Hippocampal formation (tissue), 2 donors: ENCODE measurements around the gene ABCF3.
"Not testable (repeated sequence)": the region's sequence is repeated elsewhere in the genome, so short reads cannot be mapped to it uniquely, and the experiment has no call there.

ENCODE experiments used
- DNase-seq, 2 donors: peaks; one replicate each; lab custom pipeline; 2025; lab: John Stamatoyannopoulos, UW

The ABCF3 gene, protein sequence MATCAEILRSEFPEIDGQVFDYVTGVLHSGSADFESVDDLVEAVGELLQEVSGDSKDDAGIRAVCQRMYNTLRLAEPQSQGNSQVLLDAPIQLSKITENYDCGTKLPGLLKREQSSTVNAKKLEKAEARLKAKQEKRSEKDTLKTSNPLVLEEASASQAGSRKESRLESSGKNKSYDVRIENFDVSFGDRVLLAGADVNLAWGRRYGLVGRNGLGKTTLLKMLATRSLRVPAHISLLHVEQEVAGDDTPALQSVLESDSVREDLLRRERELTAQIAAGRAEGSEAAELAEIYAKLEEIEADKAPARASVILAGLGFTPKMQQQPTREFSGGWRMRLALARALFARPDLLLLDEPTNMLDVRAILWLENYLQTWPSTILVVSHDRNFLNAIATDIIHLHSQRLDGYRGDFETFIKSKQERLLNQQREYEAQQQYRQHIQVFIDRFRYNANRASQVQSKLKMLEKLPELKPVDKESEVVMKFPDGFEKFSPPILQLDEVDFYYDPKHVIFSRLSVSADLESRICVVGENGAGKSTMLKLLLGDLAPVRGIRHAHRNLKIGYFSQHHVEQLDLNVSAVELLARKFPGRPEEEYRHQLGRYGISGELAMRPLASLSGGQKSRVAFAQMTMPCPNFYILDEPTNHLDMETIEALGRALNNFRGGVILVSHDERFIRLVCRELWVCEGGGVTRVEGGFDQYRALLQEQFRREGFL

DNA sequence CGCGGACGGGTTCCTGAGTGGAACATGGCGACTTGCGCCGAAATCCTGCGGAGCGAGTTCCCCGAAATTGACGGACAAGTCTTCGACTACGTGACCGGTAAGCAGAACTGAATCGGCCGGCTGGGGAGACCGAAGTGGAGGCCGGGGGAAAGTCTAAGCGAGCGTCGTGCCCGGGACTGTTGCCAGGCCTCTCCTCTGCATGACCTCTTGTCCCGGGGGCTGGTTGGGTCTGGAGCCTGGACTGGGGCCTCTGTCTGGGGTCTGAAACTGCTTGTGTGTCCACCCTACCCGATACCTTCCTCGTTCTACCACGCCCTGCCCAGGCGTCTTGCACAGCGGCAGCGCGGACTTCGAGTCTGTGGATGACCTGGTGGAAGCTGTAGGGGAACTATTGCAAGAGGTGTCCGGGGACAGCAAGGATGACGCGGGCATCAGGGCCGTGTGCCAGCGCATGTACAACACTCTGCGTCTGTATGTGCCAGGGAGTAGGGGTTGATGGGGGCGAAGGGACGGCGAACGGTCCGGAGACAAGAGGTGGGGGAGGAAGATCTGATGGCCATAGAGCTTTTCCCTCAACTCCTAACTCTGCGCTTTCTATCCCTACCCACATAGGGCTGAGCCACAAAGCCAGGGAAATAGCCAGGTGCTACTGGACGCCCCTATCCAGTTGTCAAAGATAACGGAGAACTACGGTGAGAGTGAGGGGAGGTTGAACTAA, at the start of gene ABCF3:
TSS of gene ABCF3 (plus strand) at position 16 of the 718 bp plus-strand sequence. CDS start at position 25, 9 bp downstream.
- DNase-seq: no peak

DNA sequence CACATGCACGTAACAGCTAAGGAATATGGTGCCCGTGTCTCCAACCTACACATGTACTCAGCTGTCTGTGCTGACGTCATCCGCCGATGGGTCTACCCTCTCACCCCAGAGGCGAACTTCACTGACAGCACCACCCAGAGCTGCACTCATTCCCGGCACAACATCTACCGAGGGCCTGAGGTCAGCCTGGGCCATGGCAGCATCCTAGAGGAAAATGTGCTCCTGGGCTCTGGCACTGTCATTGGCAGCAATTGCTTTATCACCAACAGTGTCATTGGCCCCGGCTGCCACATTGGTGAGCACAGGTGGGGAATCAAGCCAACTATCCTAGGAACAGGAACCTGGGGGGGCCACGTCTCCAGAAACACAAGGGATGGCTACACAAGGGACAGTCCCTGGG, 45.6 kb upstream of the ABCF3 start:
- DNase-seq: no peak

DNA sequence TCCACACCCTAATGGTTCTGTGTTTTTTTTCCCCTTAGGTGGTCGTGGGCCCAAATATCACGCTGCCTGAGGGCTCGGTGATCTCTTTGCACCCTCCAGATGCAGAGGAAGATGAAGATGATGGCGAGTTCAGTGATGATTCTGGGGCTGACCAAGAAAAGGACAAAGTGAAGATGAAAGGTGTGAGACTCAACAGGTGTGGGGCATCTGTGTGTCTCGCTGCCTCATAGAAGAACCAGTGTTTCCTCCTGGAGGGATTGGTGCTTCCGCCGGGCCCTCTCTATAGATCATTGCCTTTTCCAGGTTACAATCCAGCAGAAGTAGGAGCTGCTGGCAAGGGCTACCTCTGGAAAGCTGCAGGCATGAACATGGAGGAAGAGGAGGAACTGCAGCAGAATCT, 43.8 kb upstream of the ABCF3 start:
- DNase-seq: no peak

DNA sequence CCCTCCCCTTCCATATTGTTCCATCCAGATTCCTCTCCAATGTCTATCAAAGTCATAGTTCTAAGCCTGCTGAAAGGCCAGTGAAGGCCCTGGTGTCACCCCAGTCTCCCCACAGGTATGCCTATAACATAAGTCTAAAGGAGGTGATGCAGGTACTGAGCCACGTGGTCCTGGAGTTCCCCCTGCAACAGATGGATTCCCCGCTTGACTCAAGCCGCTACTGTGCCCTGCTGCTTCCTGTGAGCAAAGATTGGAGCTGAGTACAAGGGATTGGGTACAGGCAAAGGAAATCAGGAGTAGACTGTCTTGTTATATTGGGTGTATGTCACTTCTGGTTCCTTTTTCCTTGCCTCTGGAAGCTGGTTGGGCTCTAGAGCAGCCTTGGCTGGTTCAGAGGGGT, 42.7 kb upstream of the ABCF3 start:
- no peak for DNase-seq

DNA sequence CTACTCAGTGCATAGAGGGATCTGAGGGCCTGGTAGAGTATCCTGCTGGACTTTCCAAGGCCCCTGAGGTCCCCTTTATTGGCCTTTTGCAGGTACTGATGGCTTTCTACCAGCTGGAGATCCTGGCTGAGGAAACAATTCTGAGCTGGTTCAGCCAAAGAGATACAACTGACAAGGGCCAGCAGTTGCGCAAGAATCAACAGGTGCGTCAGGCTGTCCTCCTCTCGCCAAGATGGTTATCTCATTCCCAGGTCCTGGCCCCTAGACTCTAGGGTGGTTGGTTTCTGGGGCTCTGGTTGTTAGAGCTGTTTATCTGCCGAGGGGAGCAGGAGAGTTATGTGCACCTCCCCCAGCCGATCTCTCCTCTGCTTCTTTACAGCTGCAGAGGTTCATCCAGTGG, 41.5 kb upstream of the ABCF3 start:
- no peak for DNase-seq

DNA sequence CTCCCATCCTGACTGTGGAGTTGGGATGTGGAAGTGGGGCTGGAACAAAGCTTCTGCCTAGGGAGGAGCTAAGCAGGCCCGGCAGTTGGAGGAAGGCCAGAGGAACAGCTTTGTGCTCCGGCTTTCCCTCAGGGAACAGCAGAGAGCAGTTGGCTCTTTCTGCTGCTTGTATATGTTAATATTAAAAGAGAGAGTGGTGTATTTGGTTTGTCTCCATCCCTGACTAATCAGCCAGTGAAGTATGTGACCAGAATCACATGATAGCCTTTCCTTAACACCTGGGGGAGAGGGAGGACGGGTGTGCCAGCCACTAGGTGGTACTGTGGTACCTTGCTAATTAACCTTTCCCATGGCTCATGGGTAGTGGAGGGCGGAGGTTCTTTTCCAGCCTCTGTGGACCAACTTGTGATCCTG, 40.9 kb upstream of the ABCF3 start:
- peak in 1 of 2 donors; percentile 13 for DNase-seq

DNA sequence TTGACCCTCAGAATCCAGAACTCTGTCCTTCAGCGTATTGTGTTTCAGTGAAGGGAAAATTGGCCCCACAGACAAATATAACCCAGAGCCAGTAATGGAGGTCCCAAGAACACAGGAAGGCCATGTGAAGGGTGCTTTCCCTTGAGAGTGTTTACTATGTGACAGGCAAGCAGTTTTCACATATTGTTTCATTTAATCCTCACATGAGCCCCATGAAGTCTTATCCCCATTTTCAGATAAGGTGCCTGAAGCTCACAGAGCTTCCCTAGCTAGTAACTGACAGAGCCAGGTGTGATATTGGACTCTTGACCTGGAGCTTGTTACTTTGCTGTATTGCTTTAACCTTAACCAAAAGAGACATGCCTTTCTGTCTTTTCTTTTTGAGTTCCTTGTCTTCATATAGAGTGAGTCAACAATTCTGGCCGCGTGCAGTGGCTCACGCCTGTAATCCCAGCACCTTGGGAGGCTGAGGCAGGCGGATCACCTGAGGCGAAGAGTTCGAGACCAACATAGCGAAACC, 40.2 kb upstream of the ABCF3 start:
- no peak for DNase-seq

DNA sequence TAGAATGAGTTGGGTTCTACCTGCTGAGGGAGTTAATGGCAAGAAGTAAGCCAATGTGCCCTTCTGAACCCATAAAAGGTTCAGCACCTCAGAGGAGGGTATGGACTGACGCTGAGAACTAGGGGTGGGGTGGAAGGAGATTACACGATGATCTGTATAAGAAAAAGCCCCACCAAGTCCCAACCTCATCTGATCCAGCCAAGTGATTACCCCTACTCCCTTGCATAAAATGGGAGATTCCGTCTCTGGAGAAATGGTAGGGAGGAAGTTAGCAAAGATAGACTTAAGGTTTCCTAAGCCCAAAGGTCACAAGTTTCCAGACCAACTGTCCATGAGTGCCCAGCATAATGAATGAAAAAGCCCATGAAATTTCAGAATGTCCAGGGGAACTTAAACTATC, 37.9 kb upstream of the ABCF3 start:
- DNase-seq: no peak

DNA sequence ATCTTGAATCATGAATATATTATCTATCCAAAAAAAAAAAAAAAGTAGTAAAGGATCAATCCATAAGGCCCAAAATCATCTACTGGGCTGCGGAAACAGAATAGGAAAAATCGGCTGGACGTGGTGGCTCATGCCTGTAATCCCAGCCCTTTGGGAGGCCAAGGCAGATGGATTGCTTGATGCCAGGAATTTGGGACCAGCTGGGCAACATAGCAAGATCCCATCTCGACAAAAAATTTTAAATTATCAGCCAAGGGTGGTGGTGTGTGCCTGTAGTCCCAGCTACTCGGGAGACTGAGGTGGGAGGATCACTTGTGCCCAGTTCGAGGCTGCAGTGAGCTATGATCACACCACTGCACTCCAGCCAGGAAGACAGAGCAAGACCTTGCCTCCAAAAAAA, 36.9 kb upstream of the ABCF3 start:
- DNase-seq: no peak

DNA sequence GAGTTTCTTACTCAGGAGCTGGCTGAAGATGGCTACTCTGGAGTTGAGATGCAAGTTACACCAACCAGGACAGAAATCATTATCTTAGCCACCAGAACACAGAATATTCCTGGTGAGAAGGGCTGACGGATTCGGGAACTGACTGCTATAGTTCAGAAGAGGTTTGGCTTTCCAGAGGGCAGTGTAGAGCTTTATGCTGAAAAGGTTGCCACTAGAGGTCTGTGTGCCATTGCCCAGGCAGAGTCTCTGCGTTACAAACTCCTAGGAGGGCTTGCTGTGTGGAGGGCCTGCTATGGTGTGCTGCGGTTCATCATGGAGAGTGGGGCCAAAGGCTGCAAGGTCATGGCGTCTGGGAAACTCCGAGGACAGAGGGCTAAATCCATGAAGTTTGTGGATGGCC, 36.2 kb upstream of the ABCF3 start:
- not testable (repeated sequence) for DNase-seq

DNA sequence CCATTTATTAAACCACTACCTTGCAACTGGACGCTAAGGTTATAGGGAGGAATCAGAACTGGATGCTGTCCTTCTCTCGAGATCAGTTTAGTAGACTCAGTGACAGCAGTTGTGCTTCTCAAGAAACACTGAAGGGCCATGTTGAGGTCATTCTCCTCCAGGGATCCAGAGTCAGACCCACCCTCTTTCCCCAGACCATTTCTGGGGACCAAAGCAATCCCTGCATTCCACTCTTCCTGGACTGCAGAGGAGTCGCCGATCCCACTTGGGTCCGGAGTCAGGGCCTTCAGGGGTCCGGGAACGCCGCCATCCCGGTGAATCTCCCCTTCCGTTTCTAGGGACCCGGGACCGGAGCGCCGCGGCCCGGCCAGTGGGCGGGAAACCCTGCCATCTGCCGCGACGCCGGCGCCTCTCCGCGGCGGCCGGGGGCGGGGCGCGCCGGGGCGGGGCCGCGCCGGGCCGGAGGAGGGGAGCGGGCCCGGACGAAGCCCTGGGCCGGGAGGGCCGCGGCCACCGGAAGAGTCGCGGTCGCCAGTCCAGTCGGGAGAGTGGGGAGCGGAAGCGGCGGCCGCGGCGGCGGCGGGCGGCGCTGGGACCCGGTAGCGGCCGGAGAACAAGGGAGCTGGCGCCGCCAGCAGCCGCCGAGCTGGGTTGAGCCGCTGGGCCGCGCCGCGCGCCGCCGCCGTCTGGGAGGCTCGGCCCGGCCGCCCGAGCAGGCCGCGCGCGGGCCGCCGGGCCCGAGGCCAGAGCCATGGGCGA, 30.9 kb upstream of the ABCF3 start, which contains the start of gene DVL3:
TSS of gene DVL3 (plus strand) at position 493 of the 759 bp plus-strand sequence. CDS start at position 752, 259 bp downstream.
- peak; percentile 59 to 65 for DNase-seq

DNA sequence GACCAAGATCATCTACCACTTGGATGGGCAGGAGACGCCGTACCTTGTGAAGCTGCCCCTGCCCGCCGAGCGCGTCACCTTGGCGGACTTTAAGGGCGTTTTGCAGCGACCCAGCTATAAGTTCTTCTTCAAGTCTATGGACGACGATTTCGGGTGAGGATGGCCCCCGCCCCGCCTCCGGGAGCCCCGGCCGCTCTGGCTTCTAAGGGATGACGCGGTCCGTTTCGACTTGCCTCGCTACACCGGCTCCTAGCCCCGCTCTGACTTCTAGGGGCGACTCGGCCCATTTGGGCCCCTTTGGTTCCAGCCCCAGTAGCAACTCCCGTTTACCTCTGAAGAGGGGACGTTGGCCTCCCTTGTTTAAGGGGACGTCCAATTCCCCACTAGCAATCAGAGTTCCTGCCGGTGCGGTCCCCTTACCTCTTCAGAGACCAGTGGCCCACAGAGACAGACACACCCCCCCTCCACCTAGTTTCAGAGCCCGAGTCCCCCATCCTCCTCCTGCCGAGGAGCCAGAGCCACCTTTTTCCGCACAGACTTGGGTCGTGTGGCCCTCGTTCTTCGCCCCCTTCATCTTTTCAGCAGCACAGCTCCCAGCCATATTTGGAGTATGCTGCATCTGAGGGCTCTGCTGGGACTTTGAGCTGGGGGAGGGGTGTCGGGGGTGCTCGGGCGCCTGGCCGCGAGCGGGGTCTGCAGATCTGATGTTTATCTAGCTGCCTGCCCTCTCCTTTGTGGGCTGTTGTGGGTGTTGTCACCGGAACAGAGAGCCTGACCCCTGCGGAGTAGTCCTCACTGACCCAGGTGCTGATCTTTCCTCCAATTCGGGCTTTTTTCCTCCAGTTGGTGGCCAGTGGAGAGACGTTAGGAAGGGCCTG, 30.1 kb upstream of the ABCF3 start:
- DNase-seq: peak in 1 of 2 donors; percentile 28

DNA sequence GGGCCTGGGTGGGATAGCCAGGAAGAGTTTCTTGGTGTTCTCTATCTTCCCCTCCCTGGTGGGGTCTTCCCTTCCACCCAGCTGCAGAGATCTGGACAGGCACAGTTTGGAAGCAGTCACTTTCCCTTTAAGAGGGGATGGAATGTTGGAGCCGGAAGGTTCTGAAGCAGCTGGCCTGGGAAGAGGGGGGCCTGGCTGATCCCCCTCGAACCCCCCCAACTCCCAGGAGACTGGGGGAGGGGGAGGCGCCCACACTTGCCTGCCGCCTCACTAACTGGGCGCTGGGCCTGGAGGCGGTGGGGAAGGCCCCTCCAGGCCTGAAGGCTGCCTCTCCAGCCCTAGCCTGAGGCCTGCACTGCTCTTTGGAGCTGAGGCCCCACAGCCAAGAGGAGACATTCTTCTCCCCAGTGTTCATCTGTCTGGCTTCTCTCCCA, 29.5 kb upstream of the ABCF3 start:
- DNase-seq: peak; percentile 56 to 57

DNA sequence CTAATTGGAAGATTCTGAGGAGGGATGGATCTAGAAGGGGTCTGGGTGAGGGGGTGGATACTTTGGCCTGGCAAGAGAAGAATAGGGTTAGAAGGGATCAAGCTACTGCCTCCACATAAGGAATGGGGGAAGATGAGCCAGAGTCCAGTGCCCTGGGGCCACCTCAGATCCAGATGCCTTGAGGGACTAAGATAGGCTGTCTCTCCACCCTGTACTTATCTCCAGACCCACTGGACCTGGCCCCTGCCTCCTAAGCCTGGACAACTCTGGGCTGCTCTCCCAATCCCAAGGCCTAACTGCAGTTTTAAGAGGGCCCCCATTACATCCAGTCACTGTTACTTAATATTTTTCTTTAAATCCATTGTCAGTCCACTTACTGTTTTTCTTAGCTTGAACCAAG, 28.8 kb upstream of the ABCF3 start:
- no peak for DNase-seq

DNA sequence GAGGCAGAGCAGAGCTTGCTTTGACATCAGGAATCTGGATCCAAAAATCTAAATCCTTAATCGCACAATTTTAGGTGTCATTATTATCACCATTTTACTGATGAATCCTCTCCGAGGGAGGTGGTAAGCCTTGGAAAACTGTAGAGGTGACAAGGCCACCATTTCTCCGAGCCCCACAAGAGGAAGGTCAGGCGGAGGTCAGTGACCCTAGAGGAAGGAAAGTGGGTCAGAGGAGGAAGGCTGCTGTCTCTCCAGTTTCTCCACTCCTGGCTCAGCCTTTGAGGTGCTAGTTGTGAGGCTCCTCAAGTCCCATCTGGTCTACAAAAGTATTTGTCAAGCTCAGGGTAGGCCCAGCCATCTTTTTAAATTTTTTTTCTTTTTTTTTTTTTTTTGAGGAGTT, 27.6 kb upstream of the ABCF3 start:
- DNase-seq: no peak

DNA sequence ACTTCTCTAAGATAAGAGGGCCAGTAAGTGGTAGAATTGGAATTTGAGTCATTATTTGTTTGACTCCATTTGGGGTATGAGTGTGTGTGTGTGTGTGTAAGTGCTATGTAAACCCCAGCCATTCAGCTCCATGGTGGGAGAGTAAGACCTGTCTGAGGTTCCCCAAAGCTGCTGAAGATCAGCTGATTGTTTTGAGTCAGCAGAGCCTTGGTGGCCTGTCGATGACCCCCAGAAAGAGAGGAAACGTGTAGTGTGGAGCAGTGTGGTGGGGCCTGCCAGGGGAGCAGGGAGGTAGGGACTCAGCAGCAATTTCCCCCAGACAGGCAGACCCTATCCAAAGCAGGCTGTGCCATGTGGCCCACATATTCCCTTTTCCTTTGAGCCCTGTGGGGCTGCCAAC, 25.5 kb upstream of the ABCF3 start:
- no peak for DNase-seq

DNA sequence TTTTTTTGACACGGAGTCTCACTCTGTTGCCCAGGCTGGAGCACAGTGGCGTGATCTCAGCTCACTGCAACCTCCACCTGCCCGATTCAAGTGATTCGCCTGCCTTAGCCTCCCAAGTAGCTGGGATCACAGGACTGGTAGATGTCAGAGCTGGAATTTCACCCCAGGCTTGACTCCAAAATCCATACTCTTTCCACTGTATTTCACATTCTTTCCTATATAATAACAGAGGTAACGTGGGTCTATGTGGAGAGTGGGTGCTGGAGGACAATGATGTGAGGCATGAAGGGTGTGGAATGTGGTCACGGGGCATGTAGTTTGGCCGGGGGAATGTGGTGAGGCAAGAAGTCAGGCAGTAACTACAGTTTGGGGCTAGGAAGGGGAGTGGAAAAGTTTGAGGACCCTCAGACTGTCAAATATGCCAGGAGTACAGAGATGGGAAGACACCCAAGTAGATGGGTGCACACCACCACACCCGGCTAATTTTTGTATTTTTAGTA, 23.4 kb upstream of the ABCF3 start:
- not testable (repeated sequence) for DNase-seq

DNA sequence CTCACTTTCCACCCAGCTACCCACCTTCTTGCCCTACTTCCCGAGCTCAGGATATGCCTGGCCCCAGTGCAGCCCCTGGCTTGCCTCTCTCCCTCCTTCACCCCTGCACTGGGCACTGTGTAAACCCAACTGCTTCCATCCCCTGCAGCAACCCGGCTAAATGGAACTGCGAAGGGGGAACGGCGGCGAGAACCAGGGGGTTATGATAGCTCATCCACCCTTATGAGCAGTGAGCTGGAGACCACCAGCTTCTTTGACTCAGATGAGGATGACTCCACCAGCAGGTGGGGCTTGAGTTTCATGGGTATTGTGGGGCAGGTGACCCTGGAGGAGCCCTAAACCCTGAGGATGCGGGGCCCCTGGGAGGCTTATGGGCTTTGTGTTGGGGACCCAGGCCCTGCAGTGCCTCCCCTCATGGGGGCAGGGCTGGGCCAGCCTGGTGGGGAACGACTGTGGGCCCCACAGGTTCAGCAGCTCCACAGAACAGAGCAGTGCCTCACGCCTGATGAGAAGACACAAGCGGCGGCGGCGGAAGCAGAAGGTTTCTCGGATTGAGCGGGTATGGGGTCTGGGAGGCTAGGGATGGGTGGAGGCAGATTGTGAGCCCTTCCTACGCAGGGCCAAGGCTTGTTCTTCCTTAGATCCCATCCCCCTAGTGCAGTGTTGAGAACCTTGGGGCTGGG, 21.2 kb upstream of the ABCF3 start:
- no peak for DNase-seq

DNA sequence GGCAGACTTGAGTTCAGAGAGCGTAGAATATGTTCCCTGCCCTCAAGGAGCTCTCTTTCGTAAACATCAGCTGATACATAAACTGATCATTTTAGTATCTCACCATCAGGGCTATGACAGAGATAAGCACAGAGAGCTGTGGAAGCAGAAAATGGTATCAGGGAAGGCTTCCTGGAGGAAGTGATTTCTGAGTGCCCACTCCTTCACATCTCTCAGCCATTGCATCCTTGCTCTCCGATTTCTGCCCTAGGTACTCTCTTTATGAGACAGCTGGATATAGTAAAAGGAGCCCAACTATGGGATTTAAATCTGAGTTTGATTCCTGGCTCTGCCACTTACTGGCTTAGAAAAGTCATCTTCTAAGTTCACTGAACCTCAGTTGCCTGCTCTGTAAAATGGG, 20.5 kb upstream of the ABCF3 start:
- no peak for DNase-seq

DNA sequence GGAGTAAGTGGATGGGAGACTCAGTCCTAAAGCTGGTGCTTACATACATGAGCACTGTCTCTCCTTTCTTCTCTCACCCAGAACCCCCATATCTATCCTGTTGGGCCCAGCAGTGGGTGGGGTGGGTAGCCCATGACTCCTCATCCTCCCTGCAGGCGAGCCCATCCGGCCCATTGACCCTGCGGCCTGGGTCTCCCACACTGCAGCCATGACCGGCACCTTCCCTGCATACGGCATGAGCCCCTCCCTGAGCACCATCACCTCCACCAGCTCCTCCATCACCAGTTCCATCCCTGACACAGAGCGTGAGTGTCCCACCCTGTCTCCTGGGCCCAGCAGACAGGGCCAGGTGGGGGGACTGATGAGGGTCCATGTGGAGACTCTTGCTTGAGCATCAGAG, 19.3 kb upstream of the ABCF3 start:
- DNase-seq: no peak
